GM18499 (cell line): ENCODE data around the gene OGN.

Experiments used
- ATAC-seq: cut with Tn5 transposase; IDR thresholded peaks from one replicate; pipeline ENCODE4 v1.9.1; 2021; ENCODE audit warnings: moderate number of reproducible peaks; ENCODE audit not compliant: insufficient read depth, unreplicated experiment

The OGN gene

GRCh38 chr9:92406477-92406876, 2.1 kb upstream of the OGN start:
- ATAC-seq = no peak

- ATAC-seq = no peak
These were observed 1.4 kb upstream of the OGN start for GRCh38 chr9:92405818-92406217.

GRCh38 chr9:92402826-92403745, 1.3 kb downstream of the OGN start:
- no peak for ATAC-seq

GRCh38 chr9:92402360-92402759, 2.0 kb downstream of the OGN start:
- no peak for ATAC-seq

- ATAC-seq = no peak
These were observed 6.5 kb downstream of the OGN start for GRCh38 chr9:92397853-92398252.

- ATAC-seq = no peak
These were observed 8.8 kb downstream of the OGN start for GRCh38 chr9:92395617-92396016.

GRCh38 chr9:92393686-92394085, 10.7 kb downstream of the OGN start:
- no peak for ATAC-seq

- no peak for ATAC-seq
These were observed 11.7 kb downstream of the OGN start for GRCh38 chr9:92392690-92393089.

- ATAC-seq = no peak
These were observed 18.4 kb downstream of the OGN start for GRCh38 chr9:92385953-92386352.

- no peak for ATAC-seq
These were observed 18.9 kb downstream of the OGN start for GRCh38 chr9:92385477-92385876.

GRCh38 chr9:92385001-92385400, 19.4 kb downstream of the OGN start:
- no peak for ATAC-seq

- no peak for ATAC-seq
These were observed 20.0 kb downstream of the OGN start for GRCh38 chr9:92384375-92384774.

GRCh38 chr9:92381775-92382174, 22.6 kb downstream of the OGN start:
- no peak for ATAC-seq

- no peak for ATAC-seq
These were observed 23.8 kb downstream of the OGN start for GRCh38 chr9:92380603-92381002.

GRCh38 chr9:92378865-92379560, 25.4 kb downstream of the OGN start:
- no peak for ATAC-seq

GRCh38 chr9:92377876-92378275, 26.5 kb downstream of the OGN start:
- no peak for ATAC-seq

- ATAC-seq = no peak
These were observed 31.2 kb downstream of the OGN start for GRCh38 chr9:92373167-92373566.

- no peak for ATAC-seq
These were observed 35.3 kb downstream of the OGN start for GRCh38 chr9:92369075-92369474.

GRCh38 chr9:92360083-92360482, 44.3 kb downstream of the OGN start:
- no peak for ATAC-seq

GRCh38 chr9:92359394-92359995, 44.9 kb downstream of the OGN start:
- ATAC-seq = no peak

- no peak for ATAC-seq
These were observed 51.3 kb downstream of the OGN start for GRCh38 chr9:92353051-92353450.
